Measurements from ENCODE around the gene KRT79. TPM values are rescaled to one million over a fixed set of nuclear protein-coding genes. Genes with fewer than 3 reads are reported as not detected.

Gene KRT79
- polyA plus RNA-seq, 1 of the 3 experiments (the other 2 are of a cell fraction) = not detected

DNA sequence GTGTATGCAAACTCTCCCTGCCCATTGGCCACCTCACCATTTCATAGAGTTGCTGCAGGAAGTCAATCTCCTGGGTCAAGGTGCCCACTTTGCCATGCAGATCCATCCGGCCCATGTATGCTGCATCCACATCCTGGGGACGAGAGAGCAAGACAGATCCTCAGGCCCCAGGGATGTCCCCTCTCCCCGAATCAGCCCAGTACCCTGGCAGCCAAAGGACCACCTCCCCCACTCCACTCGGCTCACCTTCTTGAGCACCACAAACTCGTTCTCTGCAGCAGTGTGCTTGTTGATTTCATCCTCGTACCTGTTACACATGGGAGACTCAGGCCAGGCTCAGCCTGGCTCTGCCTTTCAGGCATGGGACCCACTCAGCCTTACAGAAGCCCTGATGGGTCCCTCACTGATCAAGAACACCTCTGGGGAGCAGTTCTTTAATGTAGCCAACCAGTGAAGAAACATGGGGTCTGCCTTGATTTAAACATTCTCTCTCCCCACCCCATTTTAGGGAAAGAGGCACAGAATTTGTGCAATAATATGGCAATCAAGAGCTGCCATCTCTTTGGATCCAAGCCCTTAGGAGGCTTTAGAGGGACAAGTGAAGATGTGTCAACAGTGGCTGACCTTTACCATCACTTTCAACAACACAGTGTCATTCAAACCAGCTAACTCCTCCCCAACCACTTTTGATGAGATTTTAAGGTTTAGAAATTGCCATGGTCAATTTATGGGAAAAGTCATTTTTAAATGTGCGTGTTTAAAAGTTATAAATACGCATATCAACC, 3.9 kb downstream of the KRT79 start:
- Histone ChIP-seq H3K79me2 (ENCODE audit: insufficient read depth) (no peaks in the 10 kb centered on the region), H3K9me2 (no peaks in the 10 kb centered on the region), H3K36me3 (replicated peaks in 1 of 2; ENCODE audit: control insufficient read depth in 1 of 2, insufficient read depth in 2 of 2, low read length in 1 of 2) (no peaks in the 10 kb centered on the region), H3K27ac (ENCODE audit: low read depth in 2 of 2, low read length in 1 of 2) (no peak overlapping the region), H2AFZ (ENCODE audit: low read depth) (no peak overlapping the region), H3K9me3 (no peaks in the 10 kb centered on the region), H3F3A (replicated peaks; ENCODE audit: insufficient read depth) (no peaks in the 10 kb centered on the region), H4K20me1 (ENCODE audit: insufficient read depth) (no peaks in the 10 kb centered on the region), H3K4me3 (ENCODE audit: low read depth in 2 of 2, low read length in 1 of 2) (no peak overlapping the region), H3K4me2 (no peak overlapping the region), H3K9ac (no peak overlapping the region), H3K27me3 (ENCODE audit: insufficient read depth) (peaks cover 35% of the 10 kb centered on the region; the same call in 1 of the 2 replicates), H3K4me1 (ENCODE audit: control insufficient read depth in 1 of 2, insufficient read depth in 2 of 2, low read depth in 1 of 2, low read length in 1 of 2) (no peaks in the 10 kb centered on the region)
- WGBS (ENCODE audit: low lambda C conversion rate) = 24% methylated on average over 8 of the region's 8 CpGs
- CTCF ChIA-PET = interaction anchor here (1.2 kb wide), 2 partner anchors 18 to 49 kb away, joined by 3 read pairs; no protein-coding TSS in a partner anchor
- POLR2A ChIA-PET = no interaction called here
- no peak for DNase-seq
- TF ChIP-seq RXRA (IDR thresholded peaks at IDR 0.05; ENCODE audit: borderline replicate concordance, low read depth) (no peak), FOXM1 (IDR thresholded peaks at IDR 0.05; ENCODE audit: low read depth) (no peak), MXI1 (IDR thresholded peaks at IDR 0.05; ENCODE audit: low read depth, low read length) (no peak), ELF1 (IDR thresholded peaks at IDR 0.05) (no peak)

DNA sequence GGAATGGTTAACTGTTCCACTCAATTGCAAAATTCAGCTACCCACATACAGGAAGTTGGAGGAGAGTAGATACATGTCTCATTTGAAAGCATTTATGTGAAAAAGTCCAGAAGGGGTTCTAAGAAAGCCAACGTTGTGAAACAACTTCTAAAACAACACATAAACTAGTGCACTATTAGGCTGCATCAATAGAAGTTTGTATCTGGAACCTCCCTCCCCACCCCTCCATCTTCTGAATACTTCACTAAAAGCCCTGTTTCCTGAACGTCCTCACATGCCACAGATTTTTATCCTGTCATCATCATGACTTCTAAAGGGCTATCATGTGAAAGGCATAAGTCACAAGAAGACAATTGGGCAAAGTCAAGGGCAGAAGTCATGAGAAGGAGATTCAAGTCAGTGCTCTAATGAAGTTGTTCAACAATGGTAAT, 5.5 kb downstream of the KRT79 start:
- no peak for DNase-seq
- Histone ChIP-seq H3K9me2 (no peaks in the 10 kb centered on the region), H3F3A (replicated peaks; ENCODE audit: insufficient read depth) (no peaks in the 10 kb centered on the region), H3K36me3 (replicated peaks in 1 of 2; ENCODE audit: control insufficient read depth in 1 of 2, insufficient read depth in 2 of 2, low read length in 1 of 2) (no peaks in the 10 kb centered on the region), H3K4me2 (no peak overlapping the region), H3K27ac (ENCODE audit: low read depth in 2 of 2, low read length in 1 of 2) (no peak overlapping the region), H4K20me1 (ENCODE audit: insufficient read depth) (no peaks in the 10 kb centered on the region), H3K27me3 (ENCODE audit: insufficient read depth) (peaks cover 50% of the 10 kb centered on the region), H3K9me3 (no peaks in the 10 kb centered on the region), H3K79me2 (ENCODE audit: insufficient read depth) (no peaks in the 10 kb centered on the region), H3K4me3 (ENCODE audit: low read depth in 2 of 2, low read length in 1 of 2) (no peak overlapping the region), H2AFZ (ENCODE audit: low read depth) (no peak overlapping the region), H3K4me1 (ENCODE audit: control insufficient read depth in 1 of 2, insufficient read depth in 2 of 2, low read depth in 1 of 2, low read length in 1 of 2) (no peaks in the 10 kb centered on the region), H3K9ac (no peak overlapping the region)
- ChIA-PET POLR2A (no interaction called here), CTCF (no interaction called here)
- 13% methylated on average over 2 of the region's 2 CpGs for WGBS (ENCODE audit: low lambda C conversion rate)
- TF ChIP-seq, protein P1, sequence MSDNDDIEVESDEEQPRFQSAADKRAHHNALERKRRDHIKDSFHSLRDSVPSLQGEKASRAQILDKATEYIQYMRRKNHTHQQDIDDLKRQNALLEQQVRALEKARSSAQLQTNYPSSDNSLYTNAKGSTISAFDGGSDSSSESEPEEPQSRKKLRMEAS (IDR thresholded peaks at IDR 0.05; ENCODE audit: low read depth) = no peak
- TF ChIP-seq RXRA (IDR thresholded peaks at IDR 0.05; ENCODE audit: borderline replicate concordance, low read depth) (no peak), GABPA (IDR thresholded peaks at IDR 0.05; ENCODE audit: low read depth) (no peak), YY1 (IDR thresholded peaks at IDR 0.05; ENCODE audit: low read depth) (no peak), CHD2 (IDR thresholded peaks at IDR 0.05; ENCODE audit: low read length, partially characterized antibody) (no peak), SIN3A (IDR thresholded peaks at IDR 0.05; ENCODE audit: borderline replicate concordance, low read depth, low read length) (no peak), MXI1 (IDR thresholded peaks at IDR 0.05; ENCODE audit: low read depth, low read length) (no peak), POLR2AphosphoS5 (IDR thresholded peaks at IDR 0.05; ENCODE audit: low read depth, low read length) (no peak), JUND (IDR thresholded peaks at IDR 0.05) (no peak), RAD21 (IDR thresholded peaks at IDR 0.05; ENCODE audit: low read length) (no peak), GATA2 (CRISPR knock-in tag; IDR thresholded peaks at IDR 0.05) (no peak), FOXJ3 (CRISPR knock-in tag; IDR thresholded peaks at IDR 0.05) (no peak), TAF1 (IDR thresholded peaks at IDR 0.05; ENCODE audit: borderline replicate concordance, low read depth, low read length) (no peak), FOXM1 (IDR thresholded peaks at IDR 0.05; ENCODE audit: low read depth) (no peak), EP300 (IDR thresholded peaks at IDR 0.05; ENCODE audit: borderline replicate concordance in 1 of 2, low read depth in 1 of 2, low read length in 1 of 2) (no peak)
- TF ChIP-seq, protein P2, sequence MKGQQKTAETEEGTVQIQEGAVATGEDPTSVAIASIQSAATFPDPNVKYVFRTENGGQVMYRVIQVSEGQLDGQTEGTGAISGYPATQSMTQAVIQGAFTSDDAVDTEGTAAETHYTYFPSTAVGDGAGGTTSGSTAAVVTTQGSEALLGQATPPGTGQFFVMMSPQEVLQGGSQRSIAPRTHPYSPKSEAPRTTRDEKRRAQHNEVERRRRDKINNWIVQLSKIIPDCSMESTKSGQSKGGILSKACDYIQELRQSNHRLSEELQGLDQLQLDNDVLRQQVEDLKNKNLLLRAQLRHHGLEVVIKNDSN (IDR thresholded peaks at IDR 0.05; ENCODE audit: borderline replicate concordance, low read depth) = no peak
- TF ChIP-seq, protein P3, sequence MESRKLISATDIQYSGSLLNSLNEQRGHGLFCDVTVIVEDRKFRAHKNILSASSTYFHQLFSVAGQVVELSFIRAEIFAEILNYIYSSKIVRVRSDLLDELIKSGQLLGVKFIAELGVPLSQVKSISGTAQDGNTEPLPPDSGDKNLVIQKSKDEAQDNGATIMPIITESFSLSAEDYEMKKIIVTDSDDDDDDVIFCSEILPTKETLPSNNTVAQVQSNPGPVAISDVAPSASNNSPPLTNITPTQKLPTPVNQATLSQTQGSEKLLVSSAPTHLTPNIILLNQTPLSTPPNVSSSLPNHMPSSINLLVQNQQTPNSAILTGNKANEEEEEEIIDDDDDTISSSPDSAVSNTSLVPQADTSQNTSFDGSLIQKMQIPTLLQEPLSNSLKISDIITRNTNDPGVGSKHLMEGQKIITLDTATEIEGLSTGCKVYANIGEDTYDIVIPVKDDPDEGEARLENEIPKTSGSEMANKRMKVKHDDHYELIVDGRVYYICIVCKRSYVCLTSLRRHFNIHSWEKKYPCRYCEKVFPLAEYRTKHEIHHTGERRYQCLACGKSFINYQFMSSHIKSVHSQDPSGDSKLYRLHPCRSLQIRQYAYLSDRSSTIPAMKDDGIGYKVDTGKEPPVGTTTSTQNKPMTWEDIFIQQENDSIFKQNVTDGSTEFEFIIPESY (IDR thresholded peaks at IDR 0.05; ENCODE audit: borderline replicate concordance, low read depth) = no peak
- TF ChIP-seq, protein P4, sequence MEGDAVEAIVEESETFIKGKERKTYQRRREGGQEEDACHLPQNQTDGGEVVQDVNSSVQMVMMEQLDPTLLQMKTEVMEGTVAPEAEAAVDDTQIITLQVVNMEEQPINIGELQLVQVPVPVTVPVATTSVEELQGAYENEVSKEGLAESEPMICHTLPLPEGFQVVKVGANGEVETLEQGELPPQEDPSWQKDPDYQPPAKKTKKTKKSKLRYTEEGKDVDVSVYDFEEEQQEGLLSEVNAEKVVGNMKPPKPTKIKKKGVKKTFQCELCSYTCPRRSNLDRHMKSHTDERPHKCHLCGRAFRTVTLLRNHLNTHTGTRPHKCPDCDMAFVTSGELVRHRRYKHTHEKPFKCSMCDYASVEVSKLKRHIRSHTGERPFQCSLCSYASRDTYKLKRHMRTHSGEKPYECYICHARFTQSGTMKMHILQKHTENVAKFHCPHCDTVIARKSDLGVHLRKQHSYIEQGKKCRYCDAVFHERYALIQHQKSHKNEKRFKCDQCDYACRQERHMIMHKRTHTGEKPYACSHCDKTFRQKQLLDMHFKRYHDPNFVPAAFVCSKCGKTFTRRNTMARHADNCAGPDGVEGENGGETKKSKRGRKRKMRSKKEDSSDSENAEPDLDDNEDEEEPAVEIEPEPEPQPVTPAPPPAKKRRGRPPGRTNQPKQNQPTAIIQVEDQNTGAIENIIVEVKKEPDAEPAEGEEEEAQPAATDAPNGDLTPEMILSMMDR (IDR thresholded peaks at IDR 0.05) = no peak

Measured in SK-N-SH (cell line).